BE2C (cell line): ENCODE data around the gene ATOH8.

Source experiments
- DNase-seq: peaks from one replicate; pipeline ENCODE4 v3.0.0-alpha.2; 2020
- H3K27me3 ChIP-seq: fragments of 250-450 bp; sonication (Bioruptor Pico); 2 replicates; pipeline ENCODE4 v1.5.1; 2020; ENCODE audit warnings: mild to moderate bottlenecking
- H3K36me3 ChIP-seq: fragments of 250-450 bp; sonication (Bioruptor Pico); 2 replicates; pipeline ENCODE4 v1.5.1; 2020; ENCODE audit warnings: mild to moderate bottlenecking
- H3K4me1 ChIP-seq: fragments of 250-450 bp; sonication (Bioruptor Pico); 2 replicates; pipeline ENCODE4 v1.5.1; 2020
- H3K4me3 ChIP-seq: 2 replicates; pipeline ENCODE4 v1.5.1; 2011; ENCODE audit warnings: low read depth, low read length
- H3K9me3 ChIP-seq: fragments of 250-450 bp; sonication (Bioruptor Pico); 2 replicates; pipeline ENCODE4 v1.5.1; 2020
- TF ChIP-seq, protein P1 (sequence below): IDR thresholded peaks from 2 replicates; pipeline ENCODE4 v1.5.1; 2012; ENCODE audit warnings: mild to moderate bottlenecking, low read depth, low read length

The ATOH8 gene

GRCh38 chr2:85810371-85811179 is 56.8 kb downstream of the ATOH8 start:
- H3K4me1 ChIP-seq = peaks cover 6% of the 10 kb centered on the region; the same call in 1 of the 2 replicates
- no peaks in the 10 kb centered on the region for H3K27me3 ChIP-seq
- TF ChIP-seq, protein P1, sequence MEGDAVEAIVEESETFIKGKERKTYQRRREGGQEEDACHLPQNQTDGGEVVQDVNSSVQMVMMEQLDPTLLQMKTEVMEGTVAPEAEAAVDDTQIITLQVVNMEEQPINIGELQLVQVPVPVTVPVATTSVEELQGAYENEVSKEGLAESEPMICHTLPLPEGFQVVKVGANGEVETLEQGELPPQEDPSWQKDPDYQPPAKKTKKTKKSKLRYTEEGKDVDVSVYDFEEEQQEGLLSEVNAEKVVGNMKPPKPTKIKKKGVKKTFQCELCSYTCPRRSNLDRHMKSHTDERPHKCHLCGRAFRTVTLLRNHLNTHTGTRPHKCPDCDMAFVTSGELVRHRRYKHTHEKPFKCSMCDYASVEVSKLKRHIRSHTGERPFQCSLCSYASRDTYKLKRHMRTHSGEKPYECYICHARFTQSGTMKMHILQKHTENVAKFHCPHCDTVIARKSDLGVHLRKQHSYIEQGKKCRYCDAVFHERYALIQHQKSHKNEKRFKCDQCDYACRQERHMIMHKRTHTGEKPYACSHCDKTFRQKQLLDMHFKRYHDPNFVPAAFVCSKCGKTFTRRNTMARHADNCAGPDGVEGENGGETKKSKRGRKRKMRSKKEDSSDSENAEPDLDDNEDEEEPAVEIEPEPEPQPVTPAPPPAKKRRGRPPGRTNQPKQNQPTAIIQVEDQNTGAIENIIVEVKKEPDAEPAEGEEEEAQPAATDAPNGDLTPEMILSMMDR = no peak
- no peaks in the 10 kb centered on the region for H3K9me3 ChIP-seq
- DNase-seq = no peak
- no peaks in the 10 kb centered on the region for H3K36me3 ChIP-seq
- H3K4me3 ChIP-seq = no peak overlapping the region

- H3K9me3 ChIP-seq = no peaks in the 10 kb centered on the region
- no peak for DNase-seq
- H3K4me3 ChIP-seq = no peak overlapping the region
- no peaks in the 10 kb centered on the region for H3K27me3 ChIP-seq
- peaks cover 6% of the 10 kb centered on the region; the same call in 1 of the 2 replicates for H3K4me1 ChIP-seq
- TF ChIP-seq, protein P1 = no peak
- H3K36me3 ChIP-seq = no peaks in the 10 kb centered on the region
Observed at GRCh38 chr2:85811180-85812093, 57.6 kb downstream of the ATOH8 start.

DNA sequence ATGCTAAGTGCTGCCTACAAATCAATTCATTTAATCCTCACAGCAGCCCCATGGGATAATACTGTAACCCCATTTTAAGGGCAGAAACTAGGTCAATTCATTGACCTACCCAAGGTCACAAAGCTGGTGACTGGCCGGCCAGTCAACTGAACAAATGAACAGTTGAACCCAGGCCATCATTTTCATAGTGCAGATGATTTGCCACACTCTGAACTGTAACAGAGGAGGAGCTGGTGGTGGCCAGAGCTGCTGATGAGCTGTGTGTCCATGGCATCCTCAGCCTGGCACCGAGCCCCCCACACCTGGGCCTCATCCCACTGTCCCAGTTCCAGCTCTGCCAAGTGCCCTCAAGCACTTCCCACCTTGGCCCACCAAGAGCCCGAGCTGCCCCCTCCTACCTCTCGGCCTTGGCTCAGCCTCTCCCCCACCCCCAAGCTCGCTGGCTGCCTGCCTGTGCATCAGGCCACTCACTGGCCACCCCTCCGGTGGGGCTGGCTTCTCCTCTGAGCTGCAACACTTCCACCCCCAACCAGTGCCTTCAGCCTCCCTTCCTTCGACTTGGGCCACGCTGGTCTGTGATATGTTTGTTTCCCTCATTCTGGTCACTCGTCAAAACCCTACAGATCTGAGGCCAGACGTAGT is 58.4 kb downstream of the ATOH8 start:
- no peak overlapping the region for H3K4me3 ChIP-seq
- H3K9me3 ChIP-seq = no peaks in the 10 kb centered on the region
- DNase-seq = no peak
- TF ChIP-seq, protein P1 = no peak
- H3K36me3 ChIP-seq = no peaks in the 10 kb centered on the region
- H3K27me3 ChIP-seq = no peaks in the 10 kb centered on the region
- H3K4me1 ChIP-seq = peaks cover 6% of the 10 kb centered on the region; the same call in 1 of the 2 replicates

DNA sequence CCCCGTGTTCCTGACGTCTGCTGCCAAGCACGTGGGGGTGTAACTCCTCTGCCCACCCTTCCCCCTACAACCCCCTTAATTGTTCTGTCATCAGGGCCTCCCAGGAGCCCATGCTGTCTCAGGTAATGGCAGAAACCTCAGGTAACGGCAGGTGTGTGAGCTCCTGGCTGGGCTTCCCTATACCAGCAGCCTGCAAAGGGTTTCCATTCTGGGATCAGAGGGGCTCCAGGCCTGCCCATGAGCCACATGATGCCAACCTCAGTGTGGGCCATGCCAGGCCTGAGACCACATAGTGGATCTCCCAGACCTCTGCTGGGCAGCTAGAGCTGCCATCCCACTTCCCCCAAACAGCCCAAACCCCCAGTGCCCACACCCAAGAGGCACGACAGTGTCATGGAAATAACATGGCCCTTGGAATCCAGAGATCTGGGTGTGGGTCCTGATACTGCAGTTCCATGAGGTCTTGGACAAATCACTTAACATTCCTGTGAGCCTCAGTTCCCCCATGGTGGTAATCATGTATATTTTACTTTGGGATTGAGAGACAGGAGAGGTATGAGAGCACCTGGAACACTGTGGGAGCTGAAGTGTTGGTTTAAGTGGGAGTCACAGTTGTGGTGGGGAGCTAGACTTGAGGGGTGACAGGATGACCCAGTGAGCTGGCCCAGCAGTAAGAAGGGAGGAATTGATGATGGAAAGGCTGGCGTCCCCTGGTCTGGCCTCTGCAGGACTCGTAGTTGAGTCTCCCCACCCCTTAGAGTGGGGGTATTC is 59.6 kb downstream of the ATOH8 start:
- Histone ChIP-seq H3K27me3 (no peaks in the 10 kb centered on the region), H3K36me3 (no peaks in the 10 kb centered on the region), H3K9me3 (no peaks in the 10 kb centered on the region), H3K4me3 (no peak overlapping the region), H3K4me1 (peaks cover 6% of the 10 kb centered on the region; the same call in 1 of the 2 replicates)
- no peak for DNase-seq
- TF ChIP-seq, protein P1 = no peak

DNA sequence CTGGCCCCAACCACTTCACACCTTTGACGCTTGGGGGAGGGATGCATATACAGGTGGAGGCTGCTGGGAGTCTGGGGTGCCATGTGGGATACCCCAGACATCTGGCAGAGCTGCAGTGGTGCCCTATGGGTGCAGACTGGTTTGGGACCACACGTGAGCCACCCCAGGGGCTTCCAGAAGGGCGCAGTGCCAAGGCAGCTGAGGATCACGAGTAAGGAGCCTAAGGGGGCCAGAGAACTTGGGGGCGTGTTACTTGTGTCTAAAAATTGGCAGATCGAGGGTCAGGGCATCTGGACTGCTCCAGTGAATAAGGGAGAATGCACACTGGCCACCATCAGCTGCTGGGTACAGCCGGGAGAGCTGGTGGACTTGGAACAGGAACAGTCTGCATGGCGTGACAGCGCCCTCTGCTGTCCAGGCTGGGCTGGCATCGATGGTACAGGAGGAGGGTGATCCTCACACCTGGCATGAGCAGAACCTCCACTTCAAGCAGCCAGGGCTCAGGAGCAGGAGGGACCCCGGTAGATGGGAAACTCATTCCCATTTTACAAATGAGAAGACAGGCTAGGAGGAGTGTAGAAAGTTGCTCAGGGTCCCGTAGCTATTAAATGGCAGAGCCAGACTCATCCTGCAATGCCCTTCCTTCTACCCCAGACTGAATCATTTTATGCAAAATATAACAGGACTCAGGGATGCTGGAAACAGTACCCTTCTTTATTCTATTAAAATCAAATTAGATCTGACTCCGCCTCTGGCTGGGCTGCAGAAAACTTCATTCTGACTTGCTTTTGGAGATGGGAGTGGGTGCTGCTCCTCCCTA is 60.4 kb downstream of the ATOH8 start:
- peaks cover 6% of the 10 kb centered on the region; the same call in 1 of the 2 replicates for H3K4me1 ChIP-seq
- H3K4me3 ChIP-seq = no peak overlapping the region
- TF ChIP-seq, protein P1 = peak; percentile 82
- no peaks in the 10 kb centered on the region for H3K9me3 ChIP-seq
- no peaks in the 10 kb centered on the region for H3K36me3 ChIP-seq
- no peaks in the 10 kb centered on the region for H3K27me3 ChIP-seq
- DNase-seq = peak; percentile 83
